Natural killer cell treated with Interleukin-12 subunit alpha and Interleukin-12 subunit beta and Interleukin-15 and Interleukin-18, amount 100 ng/mL, for 72 hours (primary cell): ENCODE results near the gene MTMR3. TPM values are rescaled to one million over a fixed set of nuclear protein-coding genes. Genes with fewer than 3 reads are reported as not detected.
"Not testable (repeated sequence)": the region's sequence is repeated elsewhere in the genome, so short reads cannot be mapped to it uniquely, and the experiment has no call there.

ENCODE experiments used
- ATAC-seq, 2 donors: fragments of 150-1000 bp; cut with Tn5 transposase in 1 of 2; sonication (Bioruptor Pico), chemical (Tn5 transposase) in 1 of 2; 2 replicates each; pipeline ENCODE4 v1.10.0; 2021
- DNase-seq: peaks from one replicate; pipeline ENCODE4 v3.0.0; 2022; ENCODE audit warnings: low spot score
- H3K27ac Mint-ChIP-seq, 2 donors: 1 replicate in 1 of 2; 2 replicates in 1 of 2; pipeline ENCODE4 v1.8.0; 2022; ENCODE audit warnings: mixed read lengths in 2 of 2, mild to moderate bottlenecking in 1 of 2, moderate library complexity in 1 of 2
- H3K27me3 Mint-ChIP-seq, 2 donors: 1 replicate in 1 of 2; 2 replicates in 1 of 2; pipeline ENCODE4 v1.8.0; 2022; ENCODE audit warnings: mixed read lengths in 2 of 2
- H3K36me3 Mint-ChIP-seq: one replicate; pipeline ENCODE4 v1.8.0; 2022; ENCODE audit warnings: mixed read lengths
- H3K4me1 Mint-ChIP-seq, 2 donors: 1 replicate in 1 of 2; 2 replicates in 1 of 2; pipeline ENCODE4 v1.8.0; 2022; ENCODE audit warnings: low read depth in 2 of 2, mixed read lengths in 2 of 2, mild to moderate bottlenecking in 1 of 2
- H3K4me3 Mint-ChIP-seq: one replicate; pipeline ENCODE4 v1.8.0; 2022; ENCODE audit warnings: mixed read lengths
- H3K9me3 Mint-ChIP-seq: 2 replicates; pipeline ENCODE4 v1.8.0; 2022; ENCODE audit warnings: mixed read lengths
- total RNA-seq, 2 donors: library from RNA; stranded (reverse); gene quantifications; one replicate each; pipeline ENCODE4 v1.2.3, GENCODE V29; 2022

Gene MTMR3
- total RNA-seq, 2 donors from 2014 or later, result 33.9 to 38.3 TPM

DNA sequence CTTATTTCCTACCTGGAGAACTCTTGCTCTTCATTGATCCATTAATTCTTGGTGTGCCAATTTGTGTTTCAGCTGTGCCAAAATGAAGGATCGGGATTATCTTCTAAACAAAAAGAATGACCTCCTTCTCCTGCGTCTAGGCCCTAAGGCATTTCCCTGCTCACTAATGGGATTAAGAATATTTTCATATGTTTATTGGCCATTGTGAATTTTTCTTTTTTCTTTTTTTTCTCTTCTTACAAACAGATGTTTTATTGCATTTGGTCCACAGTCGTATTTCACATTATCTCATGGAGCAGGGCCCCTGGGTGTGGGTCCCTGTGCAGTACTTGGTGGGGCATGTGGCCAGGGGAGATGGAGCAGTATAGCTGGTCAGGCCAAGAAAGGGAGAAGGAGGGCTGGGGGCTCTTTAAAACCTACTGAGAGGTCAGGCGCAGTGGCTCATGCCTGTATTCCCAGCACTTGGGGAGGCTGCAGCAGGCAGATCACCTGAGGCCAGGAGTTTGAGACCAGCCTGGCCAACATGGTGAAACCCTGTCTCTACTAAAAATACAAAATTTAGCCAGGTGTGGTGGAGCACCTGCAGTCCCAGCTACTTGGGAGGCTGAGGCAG is 162.0 kb downstream of the MTMR3 start:
- no peaks in the 10 kb centered on the region for H3K9me3 Mint-ChIP-seq

DNA sequence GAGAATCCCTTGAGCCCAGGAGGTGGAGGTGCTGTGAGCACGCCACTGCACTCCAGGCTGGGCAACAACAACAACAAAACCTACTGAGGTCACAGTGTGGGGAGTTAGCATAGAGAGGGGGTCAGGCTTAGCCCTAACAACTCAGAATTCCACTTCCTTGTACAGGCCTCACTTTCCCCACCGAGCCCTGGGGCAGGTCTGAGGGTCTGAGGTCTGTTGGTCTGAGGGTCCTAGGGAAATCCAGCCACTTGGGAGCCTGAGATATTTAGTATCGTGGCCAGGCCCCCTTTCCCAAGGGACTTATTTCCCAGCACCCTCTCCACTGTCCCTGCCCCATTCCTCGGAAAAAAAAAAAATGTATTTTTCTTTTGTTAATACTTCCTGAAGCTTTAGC is 162.5 kb downstream of the MTMR3 start:
- Mint-ChIP-seq H3K4me3 (no peak overlapping the region), H3K9me3 (no peaks in the 10 kb centered on the region), H3K36me3 (no peaks in the 10 kb centered on the region), H3K27me3 (peaks cover 0 to 2% of the 10 kb centered on the region in 2 donors), H3K27ac (no peak overlapping the region), H3K4me1 (peaks cover 0 to 2% of the 10 kb centered on the region in 2 donors)
- DNase-seq, result no peak
- no peak for ATAC-seq

More for the DNA sequence above, 162.0 kb downstream of the MTMR3 start:
- no peak for ATAC-seq
- DNase-seq, result no peak
- Mint-ChIP-seq H3K36me3 (no peaks in the 10 kb centered on the region), H3K4me1 (peaks cover 0 to 2% of the 10 kb centered on the region in 2 donors), H3K4me3 (no peak overlapping the region), H3K27me3 (peaks cover 0 to 2% of the 10 kb centered on the region in 2 donors), H3K27ac (no peak overlapping the region)

DNA sequence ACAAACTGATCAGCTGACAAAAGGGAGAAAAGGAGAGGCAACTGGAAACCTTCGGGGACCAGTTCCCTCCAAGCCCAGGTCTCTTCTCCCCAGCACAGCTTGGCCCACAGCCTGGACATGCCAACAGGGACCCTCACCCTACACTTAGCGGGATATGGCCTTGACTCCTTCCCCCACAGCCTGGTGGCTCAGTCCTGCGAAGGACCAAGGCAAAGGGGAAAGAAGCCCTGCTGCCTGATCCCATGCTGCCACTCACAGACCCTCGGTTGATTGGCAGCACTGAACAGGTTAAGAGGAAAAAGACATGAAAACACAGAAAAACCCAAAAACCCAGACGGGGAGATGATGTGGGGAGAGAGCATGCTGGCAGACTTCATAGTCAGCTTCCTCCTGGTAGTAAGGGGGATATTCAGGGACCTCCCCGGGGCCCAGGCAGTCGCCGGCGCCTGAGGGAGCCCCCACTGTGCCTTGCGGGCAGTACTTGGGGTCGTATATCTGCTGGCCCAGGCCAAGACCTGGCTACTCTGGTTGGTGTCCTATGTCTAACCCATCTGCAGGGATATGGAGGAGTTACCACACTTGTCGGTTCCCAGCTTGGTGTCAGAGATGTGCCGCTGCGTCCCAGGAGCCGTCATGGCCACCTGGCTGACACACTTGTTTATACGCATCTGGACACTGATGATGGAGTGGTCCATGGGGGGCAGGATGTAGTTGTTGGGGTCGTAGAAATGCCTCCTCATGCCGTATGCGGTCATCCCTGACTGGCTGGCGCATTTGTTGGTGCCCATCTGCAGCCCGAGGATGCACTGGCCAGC is 163.1 kb downstream of the MTMR3 start:
- H3K4me1 Mint-ChIP-seq, result peaks cover 0 to 2% of the 10 kb centered on the region in 2 donors
- no peak overlapping the region for H3K4me3 Mint-ChIP-seq
- H3K36me3 Mint-ChIP-seq, result no peaks in the 10 kb centered on the region
- no peak overlapping the region for H3K27ac Mint-ChIP-seq
- H3K9me3 Mint-ChIP-seq, result no peaks in the 10 kb centered on the region
- DNase-seq, result no peak
- ATAC-seq, result no peak
- H3K27me3 Mint-ChIP-seq, result peaks cover 0 to 2% of the 10 kb centered on the region in 2 donors

DNA sequence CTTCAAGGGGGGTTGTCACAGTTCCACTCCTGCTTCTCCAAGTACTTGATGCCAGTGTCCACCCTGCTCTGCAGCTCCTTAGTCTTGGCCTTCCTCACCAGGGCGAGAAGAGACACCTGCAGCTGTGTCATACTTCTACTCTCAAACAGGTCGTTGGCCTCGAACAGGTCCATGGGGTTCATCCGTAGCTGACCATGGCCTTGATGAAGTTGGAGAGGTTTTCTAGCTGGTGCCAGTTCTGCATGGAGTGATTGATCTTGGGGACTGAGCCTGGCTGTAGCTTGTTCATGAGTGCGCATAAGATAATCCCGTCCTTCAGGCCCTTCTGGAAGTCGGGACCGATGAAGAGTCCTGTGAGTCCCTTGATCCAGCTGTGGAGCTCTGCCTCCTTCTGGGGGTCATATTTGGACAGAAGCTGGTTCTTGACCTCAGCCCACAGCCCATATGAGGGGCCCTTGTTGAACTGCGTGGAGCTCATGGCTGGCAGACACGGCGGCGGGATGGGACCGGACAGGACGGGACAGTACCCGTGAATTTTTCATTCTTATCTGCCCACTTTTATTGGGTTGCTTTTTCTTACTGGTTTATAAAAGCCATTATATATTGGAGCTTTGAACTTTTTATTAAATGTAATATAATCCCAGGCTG is 163.9 kb downstream of the MTMR3 start:
- peaks cover 0 to 2% of the 10 kb centered on the region in 2 donors for H3K27me3 Mint-ChIP-seq
- H3K27ac Mint-ChIP-seq, result no peak overlapping the region
- ATAC-seq, result no peak

DNA sequence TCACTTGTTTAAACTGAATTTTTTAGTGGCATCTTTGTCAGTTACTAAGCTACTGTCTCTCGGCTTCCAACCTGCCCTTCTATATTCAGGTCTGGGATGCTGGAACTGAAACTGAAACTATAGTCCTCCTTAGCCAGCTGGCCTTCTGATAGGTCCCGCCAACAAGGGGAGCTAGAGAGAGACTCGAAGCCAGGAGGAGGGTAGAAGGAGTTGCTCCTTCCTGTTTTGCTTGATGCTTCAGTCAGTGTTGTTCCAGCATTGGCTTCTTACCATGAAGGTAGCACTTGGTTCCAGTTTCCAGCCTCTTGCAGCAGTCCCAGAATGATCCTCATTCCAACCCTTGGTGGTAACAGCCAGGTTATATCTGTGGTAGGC is 164.4 kb downstream of the MTMR3 start:
- peaks cover 0 to 2% of the 10 kb centered on the region in 2 donors for H3K27me3 Mint-ChIP-seq
- H3K27ac Mint-ChIP-seq, result no peak overlapping the region
- no peak for DNase-seq
- no peaks in the 10 kb centered on the region for H3K36me3 Mint-ChIP-seq
- ATAC-seq, result peak; percentile 66 to 70
- H3K9me3 Mint-ChIP-seq, result no peaks in the 10 kb centered on the region
- no peak overlapping the region for H3K4me3 Mint-ChIP-seq
- peaks cover 0 to 2% of the 10 kb centered on the region in 2 donors for H3K4me1 Mint-ChIP-seq

More for the DNA sequence above, 163.9 kb downstream of the MTMR3 start:
- DNase-seq, result no peak
- Mint-ChIP-seq H3K9me3 (no peaks in the 10 kb centered on the region), H3K4me1 (peaks cover 0 to 2% of the 10 kb centered on the region in 2 donors), H3K36me3 (no peaks in the 10 kb centered on the region), H3K4me3 (no peak overlapping the region)

DNA sequence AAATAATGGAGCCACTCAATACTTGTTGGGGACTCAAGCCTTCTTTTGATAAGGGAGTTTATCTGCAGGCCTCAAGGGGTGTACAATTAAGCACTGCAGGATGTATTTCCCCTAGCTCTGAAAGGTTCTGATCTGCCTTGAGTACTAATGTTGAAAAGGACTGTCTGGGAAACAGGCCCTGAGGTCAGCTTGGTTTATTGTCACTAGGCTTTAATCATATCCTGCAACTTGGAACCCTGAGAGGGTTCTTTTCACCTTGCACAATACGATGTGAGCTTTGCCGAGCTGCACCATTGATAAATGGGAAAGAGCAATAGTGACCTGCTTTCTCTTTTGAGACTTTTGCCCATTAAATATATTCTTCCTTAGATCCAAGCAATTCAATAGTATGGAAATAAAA is 165.7 kb downstream of the MTMR3 start:
- Mint-ChIP-seq H3K27me3 (no peaks in the 10 kb centered on the region), H3K9me3 (no peaks in the 10 kb centered on the region), H3K4me1 (peaks cover 0 to 2% of the 10 kb centered on the region in 2 donors), H3K27ac (no peak overlapping the region), H3K36me3 (no peaks in the 10 kb centered on the region), H3K4me3 (no peak overlapping the region)
- DNase-seq (no peak), ATAC-seq (no peak)

DNA sequence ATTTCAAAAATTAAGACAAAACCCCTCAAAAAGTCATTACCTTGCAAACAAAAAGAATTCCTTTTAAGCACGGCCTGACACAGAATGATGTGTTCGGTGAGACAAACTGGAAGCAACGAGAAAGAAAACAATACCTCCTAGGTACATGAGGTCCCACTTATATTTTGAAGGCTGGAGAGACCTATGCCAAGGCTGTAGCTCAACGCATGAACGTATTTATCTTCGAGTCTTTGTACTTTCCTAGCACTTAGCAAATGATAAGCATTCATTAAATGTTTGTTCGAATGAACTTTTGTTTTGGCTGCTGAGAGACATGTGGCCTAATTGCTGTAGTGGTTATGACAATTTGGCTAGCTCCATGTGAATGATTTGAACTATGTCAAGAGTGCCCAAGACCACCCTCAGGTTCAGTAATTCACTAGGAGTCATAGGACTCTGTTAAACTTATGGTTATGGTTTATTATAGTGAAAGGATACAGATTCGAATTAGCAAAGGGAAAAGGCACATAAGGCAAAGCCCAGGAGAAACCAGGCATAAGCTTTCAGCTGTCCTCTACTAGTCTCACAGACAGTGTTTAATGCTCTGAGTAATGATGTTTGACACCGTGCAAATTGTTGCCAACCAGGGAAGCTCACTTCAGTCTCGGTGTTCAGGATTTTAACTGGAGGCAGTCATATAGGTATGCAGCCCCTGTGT is 171.2 kb downstream of the MTMR3 start:
- Mint-ChIP-seq H3K4me3 (no peak overlapping the region), H3K27ac (no peak overlapping the region), H3K4me1 (no peaks in the 10 kb centered on the region), H3K9me3 (no peaks in the 10 kb centered on the region), H3K27me3 (peaks cover 0 to 9% of the 10 kb centered on the region in 2 donors), H3K36me3 (peaks cover 5% of the 10 kb centered on the region)
- DNase-seq (no peak), ATAC-seq (no peak)

DNA sequence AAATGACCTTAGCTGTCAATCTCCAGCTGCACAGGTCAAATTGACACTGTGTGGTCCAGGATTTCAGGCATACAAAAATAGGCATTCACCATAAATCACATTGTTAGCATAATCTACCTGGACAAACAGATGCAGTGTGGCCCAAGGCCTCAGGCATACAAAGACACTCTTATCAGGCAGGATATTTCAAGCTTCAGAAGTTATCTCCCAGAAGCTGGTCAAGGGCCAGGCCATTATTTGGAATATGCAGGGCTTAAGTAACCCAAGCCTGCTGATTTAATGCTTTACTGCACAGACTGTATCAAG is 171.7 kb downstream of the MTMR3 start:
- ATAC-seq, result no peak
- peaks cover 5% of the 10 kb centered on the region for H3K36me3 Mint-ChIP-seq
- H3K9me3 Mint-ChIP-seq, result no peaks in the 10 kb centered on the region
- no peak overlapping the region for H3K27ac Mint-ChIP-seq
- H3K4me3 Mint-ChIP-seq, result no peak overlapping the region
- DNase-seq, result no peak
- H3K27me3 Mint-ChIP-seq, result peaks cover 0 to 9% of the 10 kb centered on the region in 2 donors
- H3K4me1 Mint-ChIP-seq, result no peaks in the 10 kb centered on the region

DNA sequence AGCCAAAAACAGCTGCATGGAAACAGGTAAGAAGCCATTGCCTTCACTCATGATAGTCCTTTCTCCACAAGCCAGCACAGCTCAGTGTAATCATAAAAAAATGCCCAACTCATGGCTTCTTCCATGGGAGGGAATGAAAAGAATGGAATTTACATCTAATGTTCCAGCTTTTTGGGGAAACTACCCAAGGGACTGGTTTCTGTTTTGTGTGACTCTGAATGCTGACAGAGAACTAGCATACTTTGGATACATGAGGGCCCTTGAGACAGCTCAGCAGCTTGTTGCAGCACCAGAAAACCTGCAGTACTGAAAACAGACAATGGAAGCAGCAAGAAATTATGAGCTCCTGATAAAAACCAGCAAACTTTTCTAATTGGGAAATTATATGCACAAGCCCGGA is 173.0 kb downstream of the MTMR3 start:
- H3K27ac Mint-ChIP-seq, result no peak overlapping the region
- no peaks in the 10 kb centered on the region for H3K4me1 Mint-ChIP-seq
- peaks cover 0 to 9% of the 10 kb centered on the region in 2 donors for H3K27me3 Mint-ChIP-seq
- peaks cover 5% of the 10 kb centered on the region for H3K36me3 Mint-ChIP-seq
- H3K4me3 Mint-ChIP-seq, result no peak overlapping the region
- no peak for ATAC-seq
- no peak for DNase-seq
- no peaks in the 10 kb centered on the region for H3K9me3 Mint-ChIP-seq

DNA sequence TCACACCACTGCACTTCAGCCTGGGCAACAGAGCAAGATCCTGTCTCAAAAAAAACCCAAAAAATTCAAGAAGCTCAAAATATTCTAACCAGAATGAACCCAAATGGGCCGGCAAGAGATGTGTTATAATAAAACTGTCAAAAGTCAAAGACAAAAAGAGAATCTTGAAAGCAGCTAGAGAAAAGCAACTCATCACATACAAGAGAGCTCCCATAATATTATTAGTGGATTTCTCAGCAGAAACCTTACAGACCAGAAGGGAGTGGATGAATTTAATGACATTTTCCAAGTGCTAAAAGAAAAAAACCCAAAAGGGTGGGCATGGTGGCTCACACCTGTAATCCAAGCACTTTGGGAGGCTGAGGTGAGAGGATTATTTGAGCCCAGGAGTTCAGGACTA is 174.4 kb downstream of the MTMR3 start:
- ATAC-seq, result no peak
- Mint-ChIP-seq H3K4me1 (no peaks in the 10 kb centered on the region), H3K27me3 (peaks cover 7 to 9% of the 10 kb centered on the region in 2 donors), H3K4me3 (no peak overlapping the region), H3K27ac (no peak overlapping the region), H3K36me3 (peaks cover 5% of the 10 kb centered on the region), H3K9me3 (no peaks in the 10 kb centered on the region)
- no peak for DNase-seq

DNA sequence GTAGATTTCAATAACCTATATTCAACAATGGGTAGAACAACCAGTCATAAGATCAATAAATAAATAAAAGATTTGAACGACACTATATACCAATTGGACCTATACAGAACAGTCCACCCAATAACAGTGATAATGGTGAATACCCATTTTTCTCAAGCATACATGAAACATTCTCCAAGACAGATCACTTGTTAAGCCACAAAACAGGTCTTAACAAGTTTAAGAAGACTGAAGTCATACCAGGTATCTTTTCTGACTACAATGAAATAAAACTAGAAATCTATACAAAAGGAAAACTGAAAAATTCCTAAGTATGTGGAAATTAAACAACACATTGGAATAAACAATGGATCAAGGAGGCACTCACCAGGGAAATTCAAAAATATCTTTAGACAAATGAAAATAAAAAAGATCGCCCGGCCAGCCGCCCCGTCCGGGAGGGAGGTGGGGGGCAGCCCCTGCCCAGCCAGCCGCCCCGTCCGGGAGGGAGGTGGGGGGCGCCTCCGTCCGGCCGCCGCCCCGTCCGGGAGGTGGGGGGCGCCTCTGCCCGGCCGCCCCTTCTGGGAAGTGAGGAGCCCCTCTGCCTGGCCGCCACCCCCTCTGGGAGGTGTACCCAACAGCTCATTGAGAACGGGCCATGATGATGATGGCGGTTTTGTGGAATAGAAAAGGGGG is 176.5 kb downstream of the MTMR3 start:
- H3K9me3 Mint-ChIP-seq, ATAC-seq, H3K27ac Mint-ChIP-seq, H3K36me3 Mint-ChIP-seq, H3K4me3 Mint-ChIP-seq, DNase-seq, H3K4me1 Mint-ChIP-seq: not testable (repeated sequence)
- peaks cover 17 to 23% of the 10 kb centered on the region in 2 donors for H3K27me3 Mint-ChIP-seq

DNA sequence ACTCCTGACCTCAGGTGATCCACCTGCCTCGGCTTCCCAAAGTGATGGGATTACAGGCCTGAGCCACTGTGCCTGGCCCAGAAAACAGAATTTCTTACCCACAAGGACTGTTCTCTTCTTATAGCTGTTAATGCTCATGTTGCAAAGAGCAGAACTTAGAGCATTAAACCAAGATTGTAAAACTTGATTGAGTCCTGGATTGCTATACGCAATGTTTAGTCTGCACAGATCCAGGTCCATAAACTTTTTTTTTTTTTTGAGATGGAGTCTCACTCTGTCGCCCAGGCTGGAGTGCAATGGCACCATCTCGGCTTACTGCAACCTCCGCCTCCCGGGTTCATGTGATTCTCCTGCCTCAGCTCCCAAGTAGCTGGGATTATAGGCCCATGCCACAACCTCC is 178.1 kb downstream of the MTMR3 start:
- H3K36me3 Mint-ChIP-seq, result peaks cover 11% of the 10 kb centered on the region
- peaks cover 19 to 24% of the 10 kb centered on the region in 2 donors for H3K27me3 Mint-ChIP-seq
- not testable (repeated sequence) for H3K4me3 Mint-ChIP-seq, ATAC-seq, H3K9me3 Mint-ChIP-seq, H3K4me1 Mint-ChIP-seq, H3K27ac Mint-ChIP-seq, DNase-seq

DNA sequence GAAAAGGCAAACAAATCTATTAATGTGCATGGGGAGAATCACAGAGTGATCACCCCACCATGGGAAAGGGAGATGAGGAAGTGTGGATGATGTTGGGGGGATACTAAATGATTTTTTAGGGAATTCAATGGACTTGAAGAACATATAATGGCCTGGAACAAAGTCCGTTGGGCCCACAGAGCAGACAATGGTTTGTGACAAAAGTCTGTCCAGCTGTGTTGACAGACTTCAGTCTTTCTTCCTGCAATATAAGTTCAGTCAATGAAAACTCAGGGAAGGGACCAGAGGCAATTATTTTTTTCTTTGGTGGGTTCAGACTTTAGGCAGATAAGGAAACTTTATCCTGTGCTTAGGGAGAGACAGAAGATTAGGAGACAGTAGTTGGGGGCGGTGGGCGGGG is 179.3 kb downstream of the MTMR3 start:
- Mint-ChIP-seq H3K27me3 (peaks cover 19 to 21% of the 10 kb centered on the region in 2 donors), H3K9me3 (peaks cover 8% of the 10 kb centered on the region), H3K27ac (no peak overlapping the region), H3K4me3 (no peak overlapping the region), H3K4me1 (no peaks in the 10 kb centered on the region), H3K36me3 (peaks cover 6% of the 10 kb centered on the region)
- DNase-seq, result no peak
- no peak for ATAC-seq
